ENCODE data around the gene TMEM259. TPM values are rescaled to one million over a fixed set of nuclear protein-coding genes. Genes with fewer than 3 reads are reported as not detected.

The TMEM259 gene
- total and polyA plus RNA-seq, 2 of the 13 experiments (the other 11 are each of a cell fraction or from before 2014, with no cell fraction given), result 64.7 to 164 TPM

- TF ChIP-seq ZNF333 (CRISPR knock-in tag; IDR thresholded peaks at IDR 0.05; ENCODE audit: borderline replicate concordance) (no peak), ZNF510 (CRISPR knock-in tag; IDR thresholded peaks at IDR 0.05; ENCODE audit: low read depth) (no peak), TBL1XR1 (IDR thresholded peaks at IDR 0.05; ENCODE audit: borderline replicate concordance, low read length, partially characterized antibody) (no peak), GATAD1 (CRISPR knock-in tag; IDR thresholded peaks at IDR 0.05) (peak; percentile 98), SOX13 (IDR thresholded peaks at IDR 0.05) (no peak), SOX13 (CRISPR knock-in tag; conservative IDR thresholded peaks at IDR 0.05 in 1 of 2, IDR thresholded peaks at IDR 0.05 in 1 of 2) (0 out of 4 replicates have a peak, but pooled peaks of 1 of the 2 experiments have one; percentile 32), MAFG (CRISPR knock-in tag; IDR thresholded peaks at IDR 0.05) (no peak), KLF11 (CRISPR knock-in tag; IDR thresholded peaks at IDR 0.05) (0 out of 2 replicates have a peak, but pooled peaks have one; percentile 31), ZNF564 (CRISPR knock-in tag; IDR thresholded peaks at IDR 0.05) (no peak), NCOR1 (IDR thresholded peaks at IDR 0.05; ENCODE audit: borderline replicate concordance, low read length) (no peak), ZNF207 (IDR thresholded peaks at IDR 0.05; ENCODE audit: borderline replicate concordance) (no peak), ZNF678 (CRISPR knock-in tag; IDR thresholded peaks at IDR 0.05) (0 out of 2 replicates have a peak, but pooled peaks have one; percentile 23), TEAD2 (CRISPR knock-in tag; IDR thresholded peaks at IDR 0.05) (no peak), ZNF790 (CRISPR knock-in tag; IDR thresholded peaks at IDR 0.05; ENCODE audit: borderline replicate concordance) (0 out of 2 replicates have a peak, but pooled peaks have one; percentile 62), CBX1 (IDR thresholded peaks at IDR 0.05; ENCODE audit: low read depth) (peak; percentile 85), ZMYM4 (CRISPR knock-in tag; IDR thresholded peaks at IDR 0.05) (peak; percentile 54; the same call in 1 of the 2 replicates), ZNF878 (CRISPR knock-in tag; IDR thresholded peaks at IDR 0.05) (no peak), GLI4 (CRISPR knock-in tag; IDR thresholded peaks at IDR 0.05; ENCODE audit: borderline replicate concordance) (no peak), AHDC1 (CRISPR knock-in tag; IDR thresholded peaks at IDR 0.05; ENCODE audit: borderline replicate concordance) (no peak), UBTF (CRISPR knock-in tag; IDR thresholded peaks at IDR 0.05) (peak; percentile 52), ZNF546 (CRISPR knock-in tag; conservative IDR thresholded peaks at IDR 0.05) (peak; percentile 91; the same call in 1 of the 2 replicates), PPARG (CRISPR knock-in tag; conservative IDR thresholded peaks at IDR 0.05) (no peak)
Measured at GRCh38 chr19:984165-984967, 36.6 kb downstream of the TMEM259 start, which contains the start of gene WDR18 (continued).

Data from HepG2 (cell line).